ENCODE measurements around the gene APOM. TPM values are rescaled to one million over a fixed set of nuclear protein-coding genes. Genes with fewer than 3 reads are reported as not detected.

Gene APOM
- total RNA-seq, 1 experiment from 2014 or later: 2.5 TPM

- POLR2A ChIA-PET (ENCODE audit: low non-redundant PET): no interaction called here
- Histone ChIP-seq H3K9me3 (ENCODE audit: low read depth, low read length, poor library complexity, severe bottlenecking) (no peaks in the 10 kb centered on the region), H3K36me3 (ENCODE audit: insufficient read depth, low read length, poor library complexity, severe bottlenecking) (peaks cover 34% of the 10 kb centered on the region), H3K4me1 (ENCODE audit: insufficient read depth, low read length, poor library complexity, severe bottlenecking) (no peaks in the 10 kb centered on the region), H3K4me3 (ENCODE audit: low read depth, low read length, poor library complexity, severe bottlenecking) (no peak overlapping the region), H3K27ac (ENCODE audit: low read depth, low read length, poor library complexity, severe bottlenecking) (no peak overlapping the region), H3K27me3 (replicated peaks; ENCODE audit: insufficient read depth, low read depth, low read length, poor library complexity) (no peaks in the 10 kb centered on the region)
- TF ChIP-seq EZH2 (IDR thresholded peaks at IDR 0.05; ENCODE audit: borderline replicate concordance, low read depth, low read length, poor library complexity, severe bottlenecking): no peak
- TF ChIP-seq CTCF (conservative IDR thresholded peaks at IDR 0.05; ENCODE audit: low read depth, low read length): no peak
- no peak for DNase-seq (ENCODE audit: low spot score)
- CTCF ChIA-PET: no interaction called here
- no TSS peak for BruUV-seq (replicated peaks)
- intact Hi-C loops (cut with micrococcal nuclease; ENCODE audit: unreplicated experiment): no loop called here
These were observed 37.2 kb downstream of the APOM start for GRCh38 chr6:31692886-31693285.

DNA sequence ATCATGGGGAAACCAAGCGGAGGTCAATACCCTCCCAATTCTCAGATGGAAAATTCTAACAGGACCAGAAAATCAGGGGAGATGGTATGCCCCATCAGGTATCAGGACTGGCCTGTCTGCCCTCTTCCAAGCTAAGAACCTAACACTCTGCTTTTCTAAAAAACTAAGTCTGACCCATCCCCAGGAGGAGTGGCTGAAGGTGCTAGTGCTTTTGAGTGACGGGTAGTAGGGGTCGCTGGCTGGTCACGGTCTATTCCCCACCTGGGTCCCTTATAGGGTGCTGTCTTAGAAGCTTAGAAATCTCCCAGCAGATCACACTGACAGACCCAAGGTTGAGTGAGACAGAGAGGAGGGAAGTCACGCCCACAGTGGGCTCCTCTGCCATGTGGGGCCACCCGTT, 37.8 kb downstream of the APOM start:
- intact Hi-C loops (cut with micrococcal nuclease; ENCODE audit: unreplicated experiment): no loop called here
- no peak overlapping the region for H3K27ac ChIP-seq (ENCODE audit: low read depth, low read length, poor library complexity, severe bottlenecking)
- no TSS peak for BruUV-seq (replicated peaks)
- POLR2A ChIA-PET (ENCODE audit: low non-redundant PET): no interaction called here
- H3K36me3 ChIP-seq (ENCODE audit: insufficient read depth, low read length, poor library complexity, severe bottlenecking): peaks cover 27% of the 10 kb centered on the region
- no peaks in the 10 kb centered on the region for H3K9me3 ChIP-seq (ENCODE audit: low read depth, low read length, poor library complexity, severe bottlenecking)
- TF ChIP-seq EZH2 (IDR thresholded peaks at IDR 0.05; ENCODE audit: borderline replicate concordance, low read depth, low read length, poor library complexity, severe bottlenecking) (no peak), CTCF (conservative IDR thresholded peaks at IDR 0.05; ENCODE audit: low read depth, low read length) (no peak)
- no peak overlapping the region for H3K4me3 ChIP-seq (ENCODE audit: low read depth, low read length, poor library complexity, severe bottlenecking)
- CTCF ChIA-PET: no interaction called here
- DNase-seq (ENCODE audit: low spot score): no peak
- no peaks in the 10 kb centered on the region for H3K27me3 ChIP-seq (replicated peaks; ENCODE audit: insufficient read depth, low read depth, low read length, poor library complexity)
- no peaks in the 10 kb centered on the region for H3K4me1 ChIP-seq (ENCODE audit: insufficient read depth, low read length, poor library complexity, severe bottlenecking)

DNA sequence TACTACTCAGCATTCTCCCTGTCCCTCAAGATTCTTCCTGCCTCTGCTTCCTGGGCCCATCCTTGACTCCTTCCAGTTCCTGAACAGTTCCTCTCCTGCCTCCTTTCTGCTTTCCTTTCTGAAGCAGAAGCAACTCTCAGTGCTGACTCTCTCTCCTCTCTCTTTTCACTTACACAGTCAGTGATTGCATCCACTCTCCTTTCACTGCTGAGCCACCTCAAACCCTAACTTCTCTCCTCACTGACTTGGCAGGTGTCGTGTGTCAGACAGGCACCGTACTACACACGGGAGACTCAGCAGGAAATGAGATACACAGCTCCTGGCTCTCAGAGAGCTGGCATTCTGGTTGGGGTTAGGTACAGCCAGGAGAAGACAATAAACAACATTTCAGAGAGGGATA, 41.9 kb downstream of the APOM start:
- H3K4me1 ChIP-seq (ENCODE audit: insufficient read depth, low read length, poor library complexity, severe bottlenecking): peaks cover 7% of the 10 kb centered on the region
- POLR2A ChIA-PET (ENCODE audit: low non-redundant PET): no interaction called here
- peaks cover 17% of the 10 kb centered on the region for H3K36me3 ChIP-seq (ENCODE audit: insufficient read depth, low read length, poor library complexity, severe bottlenecking)
- TF ChIP-seq EZH2 (IDR thresholded peaks at IDR 0.05; ENCODE audit: borderline replicate concordance, low read depth, low read length, poor library complexity, severe bottlenecking) (no peak), CTCF (conservative IDR thresholded peaks at IDR 0.05; ENCODE audit: low read depth, low read length) (no peak)
- no peak for DNase-seq (ENCODE audit: low spot score)
- H3K9me3 ChIP-seq (ENCODE audit: low read depth, low read length, poor library complexity, severe bottlenecking): no peaks in the 10 kb centered on the region
- H3K27me3 ChIP-seq (replicated peaks; ENCODE audit: insufficient read depth, low read depth, low read length, poor library complexity): no peaks in the 10 kb centered on the region
- no TSS peak for BruUV-seq (replicated peaks)
- intact Hi-C loops (cut with micrococcal nuclease; ENCODE audit: unreplicated experiment): no loop called here
- H3K27ac ChIP-seq (ENCODE audit: low read depth, low read length, poor library complexity, severe bottlenecking): no peak overlapping the region
- H3K4me3 ChIP-seq (ENCODE audit: low read depth, low read length, poor library complexity, severe bottlenecking): no peak overlapping the region
- CTCF ChIA-PET: no interaction called here

All from A673 (cell line).